Neuron (in vitro differentiated cells): ENCODE data around the gene KCTD18.

Experiments used
- H2AFZ ChIP-seq: one replicate; pipeline ENCODE4 v1.6.1; 2013; ENCODE audit warnings: low read depth, mild to moderate bottlenecking, inconsistent platforms, low read length, moderate library complexity
- H3K27me3 ChIP-seq: one replicate; pipeline ENCODE4 v1.6.1; 2013; ENCODE audit warnings: low read length; ENCODE audit not compliant: insufficient read depth
- H3K36me3 ChIP-seq: one replicate; pipeline ENCODE4 v1.6.1; 2013; ENCODE audit warnings: low read length; ENCODE audit not compliant: insufficient read depth
- H3K4me1 ChIP-seq: one replicate; pipeline ENCODE4 v1.6.1; 2013; ENCODE audit warnings: low read length; ENCODE audit not compliant: insufficient read depth
- H3K4me3 ChIP-seq: 2 replicates; pipeline ENCODE4 v1.5.1; 2013; ENCODE audit warnings: mild to moderate bottlenecking, low read length, moderate library complexity
- H3K9me3 ChIP-seq: one replicate; pipeline ENCODE4 v1.6.1; 2013; ENCODE audit warnings: low read length

KCTD18 gene

GRCh38 chr2:200447139-200447855 lies 62.6 kb downstream of the KCTD18 start:
- H3K9me3 ChIP-seq, result no peaks in the 10 kb centered on the region
- H3K4me3 ChIP-seq, result no peak overlapping the region
- no peaks in the 10 kb centered on the region for H3K27me3 ChIP-seq
- H3K36me3 ChIP-seq, result peaks cover 16% of the 10 kb centered on the region
- H3K4me1 ChIP-seq, result no peaks in the 10 kb centered on the region
- no peak overlapping the region for H2AFZ ChIP-seq

DNA sequence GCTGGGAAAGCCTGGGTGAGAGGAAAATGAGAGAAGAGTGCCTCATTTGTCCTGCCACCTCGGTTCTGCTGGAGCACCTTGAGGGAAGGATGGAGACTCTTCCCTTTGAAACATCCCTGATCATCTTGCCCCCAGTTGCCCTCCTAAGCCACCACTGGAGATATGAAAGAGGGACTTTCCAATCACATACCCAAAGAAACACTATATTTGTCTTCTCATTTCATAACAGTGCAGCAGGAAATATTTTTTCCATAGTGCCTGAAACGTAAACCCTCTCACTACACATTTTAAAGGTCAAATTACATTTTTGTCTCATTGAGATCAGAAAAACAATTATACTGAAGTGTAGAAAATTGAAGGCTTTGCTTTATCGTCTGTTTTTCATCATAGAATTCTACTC lies 63.3 kb downstream of the KCTD18 start:
- Histone ChIP-seq H2AFZ (no peak overlapping the region), H3K36me3 (peaks cover 17% of the 10 kb centered on the region)

GRCh38 chr2:200445284-200445683 lies 64.6 kb downstream of the KCTD18 start:
- no peaks in the 10 kb centered on the region for H3K9me3 ChIP-seq
- no peak overlapping the region for H3K4me3 ChIP-seq
- no peaks in the 10 kb centered on the region for H3K27me3 ChIP-seq
- no peak overlapping the region for H2AFZ ChIP-seq
- H3K36me3 ChIP-seq, result peaks cover 20% of the 10 kb centered on the region
- H3K4me1 ChIP-seq, result no peaks in the 10 kb centered on the region

More for the DNA sequence above, 63.3 kb downstream of the KCTD18 start:
- Histone ChIP-seq H3K4me3 (no peak overlapping the region), H3K27me3 (no peaks in the 10 kb centered on the region), H3K9me3 (no peaks in the 10 kb centered on the region), H3K4me1 (no peaks in the 10 kb centered on the region)

- Histone ChIP-seq H3K9me3 (no peaks in the 10 kb centered on the region), H2AFZ (no peak overlapping the region), H3K27me3 (no peaks in the 10 kb centered on the region), H3K4me3 (no peak overlapping the region), H3K4me1 (no peaks in the 10 kb centered on the region), H3K36me3 (peaks cover 20% of the 10 kb centered on the region)
Measured at GRCh38 chr2:200444530-200444929, 65.3 kb downstream of the KCTD18 start.

DNA sequence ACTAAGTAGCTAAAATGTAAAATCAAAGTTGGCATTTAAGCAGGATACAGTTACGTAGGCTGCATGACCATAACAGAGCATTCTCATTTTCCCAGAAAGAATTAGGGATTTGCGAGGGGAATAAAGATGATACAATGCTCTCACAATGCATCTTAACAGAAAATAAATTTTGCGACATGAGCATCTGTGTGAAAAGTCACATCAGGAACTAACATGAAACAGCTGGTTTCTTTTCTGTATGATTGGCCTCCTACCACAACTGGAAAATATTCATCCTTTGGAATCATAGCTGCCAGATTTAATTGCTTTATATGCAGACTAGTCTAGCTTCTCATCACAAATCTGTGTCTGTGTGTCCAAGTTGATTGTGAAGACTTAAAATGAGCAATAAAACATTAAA lies 66.0 kb downstream of the KCTD18 start:
- Histone ChIP-seq H2AFZ (no peak overlapping the region), H3K27me3 (no peaks in the 10 kb centered on the region), H3K9me3 (no peaks in the 10 kb centered on the region), H3K4me3 (no peak overlapping the region), H3K36me3 (peaks cover 20% of the 10 kb centered on the region), H3K4me1 (no peaks in the 10 kb centered on the region)

DNA sequence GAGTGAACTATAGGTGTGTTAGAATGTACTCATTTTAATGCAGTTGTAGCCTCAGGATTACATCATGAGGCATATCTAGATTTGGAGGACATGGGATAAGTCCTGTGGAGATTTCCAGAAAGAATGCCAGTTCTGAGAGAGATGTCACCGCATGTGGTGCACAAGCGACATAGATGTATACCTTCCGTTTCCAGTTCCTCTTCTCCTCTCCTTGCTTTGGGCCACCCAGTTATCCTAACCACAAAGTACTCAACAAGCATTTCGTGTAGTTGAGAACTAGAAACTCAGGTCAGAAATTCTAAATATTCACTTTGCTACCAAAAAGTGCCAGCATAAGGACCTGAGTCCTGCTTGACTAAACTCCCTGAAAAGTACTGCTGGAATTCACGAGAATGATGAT lies 66.5 kb downstream of the KCTD18 start:
- Histone ChIP-seq H3K4me1 (no peaks in the 10 kb centered on the region), H3K4me3 (no peak overlapping the region), H3K36me3 (peaks cover 22% of the 10 kb centered on the region), H3K27me3 (no peaks in the 10 kb centered on the region), H3K9me3 (no peaks in the 10 kb centered on the region), H2AFZ (no peak overlapping the region)

- H3K36me3 ChIP-seq, result peaks cover 26% of the 10 kb centered on the region
Measured at GRCh38 chr2:200442471-200442870, 67.4 kb downstream of the KCTD18 start.

GRCh38 chr2:200439981-200440380 lies 69.9 kb downstream of the KCTD18 start:
- Histone ChIP-seq H3K9me3 (peaks cover 2% of the 10 kb centered on the region), H2AFZ (no peak overlapping the region), H3K4me1 (no peaks in the 10 kb centered on the region), H3K36me3 (peaks cover 26% of the 10 kb centered on the region), H3K27me3 (no peaks in the 10 kb centered on the region), H3K4me3 (no peak overlapping the region)

More at GRCh38 chr2:200442471-200442870, 67.4 kb downstream of the KCTD18 start:
- Histone ChIP-seq H3K9me3 (peaks cover 2% of the 10 kb centered on the region), H3K4me3 (no peak overlapping the region), H3K4me1 (no peaks in the 10 kb centered on the region), H3K27me3 (no peaks in the 10 kb centered on the region), H2AFZ (no peak overlapping the region)
